GDM1 (cell line): ENCODE measurements around the gene ATXN7L1.
"Not testable (repeated sequence)": the region's sequence is repeated elsewhere in the genome, so short reads cannot be mapped to it uniquely, and the experiment has no call there.

Experiments used
- DNase-seq: peaks from one replicate; lab custom pipeline; 2025; lab: John Stamatoyannopoulos, UW

Gene ATXN7L1

DNA sequence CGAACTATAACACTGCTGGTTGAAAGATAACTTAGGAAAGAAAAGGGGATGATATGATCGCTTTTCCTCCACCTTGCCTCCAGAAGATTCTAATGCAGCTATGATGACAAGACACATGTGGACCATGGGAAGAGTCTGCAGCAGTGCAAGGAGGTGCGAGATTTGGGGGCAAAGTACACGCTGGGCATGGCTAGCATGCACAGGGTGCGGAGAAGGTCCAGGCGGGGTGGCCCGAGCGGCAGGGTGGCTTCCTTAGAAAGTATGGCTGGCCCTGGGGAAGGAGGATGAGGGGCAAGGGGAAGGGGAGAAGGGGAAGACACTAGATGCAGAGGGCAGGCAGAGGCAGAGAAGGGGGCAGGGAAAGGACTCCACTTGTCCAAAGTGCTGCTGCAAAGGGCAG, 15.6 kb downstream of the ATXN7L1 start:
- no peak for DNase-seq

DNA sequence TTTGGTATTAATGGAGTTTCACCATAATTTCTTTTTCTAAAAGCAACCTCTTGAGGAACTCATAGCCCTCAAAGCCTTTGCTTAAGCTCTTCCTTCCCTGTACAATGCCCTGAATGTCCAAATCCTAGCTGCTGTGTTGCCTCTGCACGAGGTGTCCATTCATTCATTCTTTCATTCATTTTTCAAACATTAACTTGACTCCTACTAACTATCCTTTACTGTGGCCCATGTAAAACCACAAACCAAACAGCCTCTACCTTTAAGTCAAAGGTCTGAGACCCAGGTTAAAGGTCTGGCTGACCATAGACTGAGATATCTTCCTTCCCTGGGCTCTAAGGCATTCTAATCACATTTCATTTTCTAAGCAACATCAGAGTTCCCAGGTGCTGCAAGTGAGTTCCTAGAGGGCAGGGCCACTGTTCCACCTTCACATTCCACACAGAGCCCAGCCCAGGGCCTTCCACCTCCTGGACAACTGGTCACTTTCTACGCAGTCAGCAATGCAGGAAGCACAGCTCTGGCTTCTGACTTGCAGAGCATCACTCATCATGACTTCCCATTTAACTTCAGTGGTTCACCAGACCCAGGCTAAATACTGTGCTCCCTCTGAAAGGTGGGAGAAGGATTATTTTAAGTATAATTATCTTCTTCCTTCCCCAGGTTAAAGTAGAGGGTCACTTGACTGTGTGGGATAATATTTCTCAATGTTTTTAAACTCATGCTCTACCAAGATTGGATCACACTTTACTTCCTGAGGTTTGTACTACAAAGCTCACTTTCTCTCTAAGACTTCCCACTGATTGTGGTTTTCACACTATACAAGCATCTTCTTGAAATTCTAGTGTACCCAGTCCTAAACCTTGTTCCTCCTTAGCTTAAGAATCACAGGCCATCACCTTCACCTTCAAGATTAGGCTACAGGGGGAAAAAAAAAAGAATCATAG, 19.1 kb downstream of the ATXN7L1 start:
- DNase-seq: no peak

GRCh38 chr7:105854498-105854897, 21.9 kb downstream of the ATXN7L1 start:
- no peak for DNase-seq

DNA sequence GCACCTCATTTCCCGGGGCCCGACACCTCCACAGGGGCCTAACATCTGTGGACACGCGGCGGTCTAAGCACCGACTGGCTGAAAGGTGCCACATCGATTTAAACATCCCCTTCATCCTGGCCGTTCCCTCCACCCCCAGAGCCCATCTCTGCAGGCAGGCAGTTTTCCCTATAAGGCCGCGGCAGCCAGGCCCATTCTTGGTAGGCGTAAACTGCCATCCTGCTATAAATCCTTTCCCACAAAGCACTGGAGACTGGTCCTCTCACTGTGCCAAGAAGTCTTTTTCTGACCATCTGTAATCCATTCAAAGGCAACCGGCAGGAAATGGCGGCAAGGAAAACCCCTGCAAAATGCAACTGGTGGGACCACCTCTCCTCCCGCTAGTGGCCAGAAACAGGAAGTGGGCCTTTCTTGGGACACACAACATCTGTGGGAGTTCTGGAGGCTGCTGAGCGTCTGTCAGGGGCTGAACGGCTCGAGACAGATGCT, 22.4 kb downstream of the ATXN7L1 start:
- no peak for DNase-seq

DNA sequence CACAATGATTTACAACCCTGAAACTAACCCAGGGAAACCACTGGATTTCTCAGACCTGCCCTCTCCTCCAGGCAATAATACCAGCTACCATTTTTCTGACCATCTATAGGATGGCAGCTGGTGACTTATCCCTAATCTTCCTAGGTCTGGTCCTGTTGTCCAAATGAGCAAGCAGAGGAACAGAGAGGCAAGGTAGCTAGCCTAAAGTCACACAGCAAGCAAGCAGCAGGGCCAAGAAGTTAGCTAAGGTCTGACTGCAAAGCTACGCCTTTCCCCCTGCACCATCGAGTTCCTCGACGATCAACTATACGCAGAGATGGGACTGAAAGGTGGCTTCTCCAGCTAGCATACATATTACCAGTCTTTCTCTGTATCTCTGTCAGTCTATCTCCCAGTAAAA, 25.3 kb downstream of the ATXN7L1 start:
- no peak for DNase-seq

- no peak for DNase-seq
Observed at GRCh38 chr7:105849122-105849855, 27.1 kb downstream of the ATXN7L1 start.

DNA sequence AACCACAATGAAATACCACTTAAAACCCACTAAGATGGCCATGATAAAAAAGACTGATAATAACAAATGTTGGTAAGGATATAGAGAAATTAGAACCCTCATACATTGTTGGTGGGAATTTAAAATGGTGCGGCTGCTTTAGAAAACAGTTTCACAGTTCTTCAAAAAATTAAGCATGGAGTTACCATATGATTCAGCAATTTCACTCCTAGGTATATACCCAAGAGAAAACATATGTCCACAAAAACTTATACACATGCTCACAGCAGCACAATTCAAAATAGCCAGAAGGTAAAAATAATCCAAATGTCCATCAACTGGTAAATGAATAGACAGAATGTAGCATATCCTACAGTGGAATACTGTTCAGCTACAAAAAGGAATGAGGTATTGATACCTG, 30.0 kb downstream of the ATXN7L1 start:
- DNase-seq: no peak

DNA sequence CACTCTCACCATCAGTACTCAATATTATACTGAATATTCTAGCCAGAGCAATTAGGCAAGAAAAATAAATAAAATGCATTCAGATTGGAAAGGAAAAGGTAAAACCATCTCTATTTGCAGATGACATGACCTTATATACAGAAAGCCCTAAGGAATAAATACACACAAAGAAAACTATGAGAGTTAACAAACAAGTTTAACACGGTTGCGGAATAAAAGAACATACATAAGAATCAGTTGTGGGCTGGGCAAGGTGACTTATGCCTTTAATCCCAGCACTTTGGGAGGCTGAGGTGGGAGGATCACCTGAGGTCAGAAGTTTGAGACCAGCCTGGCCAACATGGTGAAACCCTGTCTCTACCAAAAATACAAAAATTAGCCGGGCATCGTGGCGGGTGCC, 31.7 kb downstream of the ATXN7L1 start:
- DNase-seq: not testable (repeated sequence)

DNA sequence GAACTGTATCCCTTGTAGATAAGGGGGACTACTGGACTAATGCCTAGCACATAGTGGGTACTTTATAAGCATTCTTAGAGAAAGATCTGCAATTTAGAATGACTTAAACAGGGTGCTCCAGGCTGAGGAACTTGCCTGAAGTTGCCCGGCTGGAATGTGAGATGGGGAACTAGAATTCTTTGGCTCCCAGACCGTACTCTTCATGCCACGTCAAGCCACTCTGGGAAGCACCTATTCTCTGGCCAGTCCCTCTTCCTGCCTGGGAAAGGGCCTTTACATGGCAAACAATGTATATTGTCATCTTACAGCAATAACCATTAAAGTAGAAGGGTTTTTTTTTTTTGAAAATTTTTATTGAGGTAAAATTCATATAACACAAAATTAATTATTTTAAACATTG, 34.5 kb downstream of the ATXN7L1 start:
- no peak for DNase-seq

DNA sequence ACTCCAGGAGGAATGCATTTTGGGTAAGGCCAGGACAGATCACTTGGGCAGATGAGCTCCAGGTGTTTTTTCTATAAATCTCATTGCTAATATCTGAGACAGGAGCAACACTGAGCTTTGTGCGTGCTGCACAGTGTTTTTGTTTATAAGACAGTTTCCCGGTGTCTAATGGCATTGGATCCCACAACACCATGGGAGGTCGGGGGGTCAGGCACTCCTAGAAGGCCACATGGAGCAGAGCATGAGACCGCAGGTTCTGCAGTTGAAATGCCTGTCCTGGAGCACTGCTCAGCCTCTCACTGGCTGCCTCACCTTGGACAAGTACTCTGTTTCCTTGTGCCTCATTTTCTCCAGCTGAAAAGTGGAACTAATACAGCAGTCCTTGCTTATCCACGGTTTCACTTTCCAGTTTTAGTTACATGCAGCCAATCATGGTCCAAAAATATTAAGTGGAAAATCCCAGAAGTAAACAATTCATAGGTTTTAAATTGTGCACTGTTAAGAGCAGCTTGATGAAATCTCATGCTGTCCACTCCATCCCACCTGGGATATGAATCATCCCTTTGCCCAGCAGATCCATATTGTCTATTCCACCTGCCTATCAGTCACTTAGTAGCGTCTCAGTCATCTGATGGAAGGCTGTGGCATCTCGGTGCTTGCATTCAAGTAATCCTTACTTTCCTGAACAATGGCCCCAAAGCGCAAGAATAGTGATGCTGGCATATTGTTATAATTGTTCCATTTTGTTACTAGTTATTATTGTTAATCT, 35.2 kb downstream of the ATXN7L1 start:
- DNase-seq: no peak

GRCh38 chr7:105839266-105839665, 37.1 kb downstream of the ATXN7L1 start:
- no peak for DNase-seq

- no peak for DNase-seq
Observed at GRCh38 chr7:105838627-105839231, 37.7 kb downstream of the ATXN7L1 start.

DNA sequence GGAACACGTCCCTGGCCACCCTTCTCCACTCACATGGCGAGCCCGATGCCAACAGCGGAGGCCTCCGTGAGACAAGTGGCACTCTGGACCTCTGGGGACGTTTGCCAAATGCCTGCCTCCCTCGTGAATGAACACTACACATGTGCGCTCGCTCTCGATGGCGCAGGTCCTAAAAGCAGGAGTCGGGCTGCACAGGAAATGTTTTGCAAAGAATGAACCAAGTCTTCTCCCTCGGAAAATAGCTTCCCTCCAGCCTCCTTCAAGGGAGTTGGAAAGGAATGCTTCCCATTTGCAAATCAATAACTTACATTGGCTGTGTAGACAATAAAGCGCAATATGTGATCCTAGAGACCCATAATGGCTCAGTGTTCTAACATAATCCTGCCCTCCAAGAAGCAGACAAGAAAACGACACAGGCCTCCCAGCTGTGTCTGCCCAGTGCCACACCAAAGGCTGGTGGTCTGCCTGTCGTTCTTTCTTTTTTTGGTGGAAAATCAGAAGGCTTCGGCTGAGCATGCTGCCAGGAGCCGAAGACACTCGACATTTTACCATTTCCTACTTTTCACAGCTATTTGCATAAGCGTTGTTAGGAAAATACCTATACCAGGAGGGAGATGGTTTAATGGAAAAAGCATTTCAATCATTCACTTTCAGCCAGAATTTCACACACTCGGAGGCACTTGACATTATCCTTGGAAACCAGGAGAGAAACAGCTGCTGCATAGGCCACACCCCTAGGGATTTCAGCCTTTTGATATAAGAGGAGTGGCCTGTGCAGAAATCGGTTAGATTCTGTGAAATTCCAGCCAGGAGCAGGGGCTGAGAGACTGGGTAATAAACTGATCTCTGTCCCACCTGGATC, 38.4 kb downstream of the ATXN7L1 start:
- no peak for DNase-seq

- no peak for DNase-seq
Observed at GRCh38 chr7:105835441-105835840, 41.0 kb downstream of the ATXN7L1 start.

DNA sequence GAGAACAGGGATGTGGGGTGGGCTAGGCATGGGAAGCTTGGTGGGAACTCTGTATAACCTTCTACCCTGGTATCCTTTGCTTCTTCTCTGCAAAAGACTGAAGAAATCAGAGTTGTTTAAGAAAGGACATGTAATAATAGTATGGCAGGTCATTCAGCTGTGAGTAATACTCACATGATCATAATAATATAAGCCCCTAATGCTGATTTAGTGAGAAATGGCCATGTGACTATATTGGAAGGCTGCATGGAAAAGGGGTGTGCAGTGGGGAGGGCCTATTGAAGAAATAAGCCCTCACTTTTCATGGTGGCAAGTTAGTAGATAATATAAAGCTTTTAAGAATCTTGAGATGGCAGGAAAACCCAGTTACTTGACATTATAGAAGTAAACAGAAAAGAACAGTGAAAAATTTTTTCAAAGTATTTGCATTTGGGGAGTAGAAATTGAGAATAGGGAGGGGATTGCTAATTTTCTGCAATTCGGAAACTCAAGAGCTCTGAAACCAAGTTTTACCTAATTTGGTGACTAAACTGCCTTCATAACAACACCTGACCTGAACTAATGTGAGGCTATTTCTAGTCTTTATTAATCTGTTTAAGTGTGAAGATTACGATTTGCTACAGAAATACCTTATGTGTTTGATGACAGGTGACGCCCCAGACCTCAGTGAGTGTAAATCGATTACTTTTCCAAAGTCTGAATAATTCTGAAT, 44.4 kb downstream of the ATXN7L1 start:
- no peak for DNase-seq

DNA sequence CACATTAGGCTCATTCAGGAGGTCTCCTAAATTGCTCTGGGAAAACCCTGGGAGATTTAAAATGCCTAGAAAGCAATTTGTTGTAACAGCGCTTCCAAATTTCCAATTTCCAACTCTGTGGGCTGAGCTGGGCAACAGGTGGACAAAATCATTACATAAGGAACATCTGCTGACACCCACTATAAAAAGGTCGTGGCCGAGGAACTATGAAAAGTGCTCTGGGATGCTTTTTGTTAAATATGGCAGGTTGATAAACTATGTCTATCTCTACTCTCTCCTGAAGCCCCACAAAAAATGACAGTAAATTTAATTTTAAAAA, 45.1 kb downstream of the ATXN7L1 start:
- DNase-seq: no peak

- no peak for DNase-seq
Observed at GRCh38 chr7:105830405-105831301, 45.7 kb downstream of the ATXN7L1 start.

GRCh38 chr7:105829681-105830322, 46.6 kb downstream of the ATXN7L1 start:
- DNase-seq: no peak

DNA sequence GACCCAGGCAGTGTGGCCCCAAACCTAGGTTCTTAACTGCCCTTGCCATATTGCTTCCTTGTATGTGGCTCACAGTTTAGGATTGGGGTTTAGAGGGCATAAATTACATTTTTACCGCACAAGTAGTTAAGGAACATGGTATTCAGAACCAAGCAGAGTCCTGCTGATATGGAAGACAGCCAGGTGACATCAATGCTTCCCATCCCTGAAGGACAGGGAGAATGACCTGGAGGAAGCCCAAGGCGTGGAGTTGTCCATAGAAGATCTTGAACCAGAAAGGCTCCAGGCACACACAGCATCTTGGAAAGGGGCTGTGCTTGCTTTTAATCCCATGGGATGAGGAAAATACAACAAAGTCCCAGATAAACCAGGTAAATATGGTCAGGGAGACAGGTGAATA, 48.3 kb downstream of the ATXN7L1 start:
- DNase-seq: no peak
